ENCODE data around the gene INHBB. TPM values are rescaled to one million over a fixed set of nuclear protein-coding genes. Genes with fewer than 3 reads are reported as not detected.

The INHBB gene
- total and polyA plus RNA-seq, 2 of the 4 experiments (the other 2 are of a cell fraction) = 0.18 to 0.92 TPM

DNA sequence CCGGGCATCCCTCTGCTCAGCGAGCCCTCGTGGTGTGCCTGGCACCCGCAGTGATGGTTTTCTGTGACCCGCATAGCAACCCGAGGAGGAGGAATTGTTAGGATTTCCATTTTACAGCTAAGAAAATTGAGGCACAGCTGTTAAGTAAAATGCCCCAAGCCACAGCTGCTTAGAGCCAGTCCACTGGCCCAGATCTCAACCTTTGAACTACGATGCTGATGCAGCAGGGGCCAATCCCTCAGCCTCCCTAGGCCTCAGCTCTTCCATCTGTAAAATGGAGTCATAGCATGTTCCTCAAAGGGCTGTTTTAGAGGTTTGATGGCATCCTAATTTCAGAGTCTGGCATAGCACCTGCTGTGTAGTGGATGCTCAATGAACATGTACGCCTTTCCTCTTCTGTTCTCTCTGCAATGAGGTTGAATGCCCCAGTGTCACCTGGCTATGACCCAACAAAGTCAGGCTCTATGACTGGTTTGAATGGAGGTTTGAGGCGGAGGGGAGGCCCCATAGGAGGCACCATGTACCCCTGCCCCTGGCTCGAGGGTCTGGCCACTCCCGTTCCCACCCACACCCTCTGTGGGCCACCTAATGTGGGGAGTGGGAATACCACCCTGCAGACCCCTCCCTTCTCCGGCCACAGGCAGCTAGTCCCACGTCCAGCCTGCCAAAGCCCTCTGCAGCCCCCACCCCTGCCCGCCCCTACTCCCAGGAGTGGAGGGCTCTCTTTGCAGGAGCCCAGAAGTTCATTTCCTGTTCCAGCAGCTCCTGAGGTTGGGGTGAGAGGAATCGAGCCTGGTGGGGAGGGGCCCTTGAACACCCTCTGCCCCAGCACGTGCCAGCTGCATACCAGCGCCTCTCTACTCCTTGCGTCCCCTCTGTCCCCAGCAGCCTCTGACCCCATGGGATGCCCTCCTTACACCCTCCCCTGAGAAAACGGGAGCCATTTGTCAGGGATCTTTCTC is 31.0 kb downstream of the INHBB start:
- Histone ChIP-seq H2BK120ac (ENCODE audit: low read depth, low read length) (no peak overlapping the region), H3K9me1 (ENCODE audit: insufficient read depth, low read length) (peaks cover 3% of the 10 kb centered on the region; the same call in 1 of the 2 replicates), H3K4me1 (ENCODE audit: control insufficient read depth, insufficient read depth, low read length) (no peaks in the 10 kb centered on the region), H2AK5ac (ENCODE audit: low read depth, low read length) (no peak overlapping the region), H2AK9ac (replicated peaks; ENCODE audit: low read depth, low read length, poor library complexity) (no peak overlapping the region), H3K27me3 (ENCODE audit: control insufficient read depth, insufficient read depth, low read length) (peaks cover 92% of the 10 kb centered on the region), H2AFZ (replicated peaks; ENCODE audit: low read length, poor library complexity) (no peak overlapping the region), H3K9ac (ENCODE audit: low read depth, low read length) (no peak overlapping the region), H2BK20ac (ENCODE audit: low read depth, low read length) (no peak overlapping the region), H2BK5ac (ENCODE audit: low read depth, low read length, poor library complexity, severe bottlenecking) (no peak overlapping the region), H3K4me2 (ENCODE audit: low read depth, low read length) (no peak overlapping the region), H3K56ac (ENCODE audit: extremely low read depth, insufficient read depth, low read length) (no peak overlapping the region), H3K4me3 (ENCODE audit: insufficient read depth, low read depth, low read length) (no peak overlapping the region), H3K18ac (ENCODE audit: low read depth, low read length) (no peak overlapping the region), H3K14ac (replicated peaks; ENCODE audit: low read depth, low read length) (no peak overlapping the region), H4K8ac (ENCODE audit: low read depth in 2 of 2, low read length in 2 of 2) (no peak overlapping the region), H4K20me1 (ENCODE audit: insufficient read depth, low read length) (no peaks in the 10 kb centered on the region; the same call in none of the 2 replicates), H4K5ac (ENCODE audit: low read depth, low read length) (no peak overlapping the region), H3K9me3 (ENCODE audit: control insufficient read depth, insufficient read depth, low read length) (no peaks in the 10 kb centered on the region), H3K23ac (ENCODE audit: low read depth, low read length) (no peak overlapping the region), H3K36me3 (ENCODE audit: control insufficient read depth, insufficient read depth, low read length) (no peaks in the 10 kb centered on the region), H2BK15ac (ENCODE audit: low read depth, low read length) (no peak overlapping the region), H3K27ac (ENCODE audit: insufficient read depth, low read length) (no peak overlapping the region), H4K91ac (ENCODE audit: insufficient read depth, low read depth, low read length) (no peak overlapping the region), H3K4ac (ENCODE audit: low read depth, low read length) (no peak overlapping the region), H3K79me1 (ENCODE audit: low read depth in 1 of 2, low read length in 2 of 2) (no peaks in the 10 kb centered on the region)
- no TSS peak for BruUV-seq (replicated peaks)
- intact Hi-C loops (cut with micrococcal nuclease) (no loop called here), dilution Hi-C loops (cut with HindIII; ENCODE audit: low sequenced_read_pairs, unreplicated experiment) (no loop called here), in situ Hi-C loops (cut with MboI; ENCODE audit: low sequenced_read_pairs) (no loop called here)
- ATAC-seq (ENCODE audit: low read depth) (no peak), DNase-seq (no peak)
- ChIA-PET CTCF (no interaction called here), POLR2A (ENCODE audit: unreplicated experiment) (no interaction called here)
- WGBS, 2 experiments (ENCODE audit: extremely low coverage in 2 of 2, insufficient read length in 1 of 2) = 62% methylated on average over 4 of the region's 19 CpGs; no CpG with 5 or more reads in 1 of the 2 experiments
- no peak for TF ChIP-seq USF2 (IDR thresholded peaks at IDR 0.05; ENCODE audit: low read depth, low read length)
- TF ChIP-seq MAZ (IDR thresholded peaks at IDR 0.05; ENCODE audit: borderline replicate concordance, low read depth, low read length) = no peak
- TF ChIP-seq MAFK (IDR thresholded peaks at IDR 0.05; ENCODE audit: low read depth, low read length) = no peak
- TF ChIP-seq, protein P1, sequence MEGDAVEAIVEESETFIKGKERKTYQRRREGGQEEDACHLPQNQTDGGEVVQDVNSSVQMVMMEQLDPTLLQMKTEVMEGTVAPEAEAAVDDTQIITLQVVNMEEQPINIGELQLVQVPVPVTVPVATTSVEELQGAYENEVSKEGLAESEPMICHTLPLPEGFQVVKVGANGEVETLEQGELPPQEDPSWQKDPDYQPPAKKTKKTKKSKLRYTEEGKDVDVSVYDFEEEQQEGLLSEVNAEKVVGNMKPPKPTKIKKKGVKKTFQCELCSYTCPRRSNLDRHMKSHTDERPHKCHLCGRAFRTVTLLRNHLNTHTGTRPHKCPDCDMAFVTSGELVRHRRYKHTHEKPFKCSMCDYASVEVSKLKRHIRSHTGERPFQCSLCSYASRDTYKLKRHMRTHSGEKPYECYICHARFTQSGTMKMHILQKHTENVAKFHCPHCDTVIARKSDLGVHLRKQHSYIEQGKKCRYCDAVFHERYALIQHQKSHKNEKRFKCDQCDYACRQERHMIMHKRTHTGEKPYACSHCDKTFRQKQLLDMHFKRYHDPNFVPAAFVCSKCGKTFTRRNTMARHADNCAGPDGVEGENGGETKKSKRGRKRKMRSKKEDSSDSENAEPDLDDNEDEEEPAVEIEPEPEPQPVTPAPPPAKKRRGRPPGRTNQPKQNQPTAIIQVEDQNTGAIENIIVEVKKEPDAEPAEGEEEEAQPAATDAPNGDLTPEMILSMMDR (conservative IDR thresholded peaks at IDR 0.05; ENCODE audit: low read depth, low read length) = no peak
- no peak for TF ChIP-seq SMC3 (IDR thresholded peaks at IDR 0.05; ENCODE audit: low read depth, low read length)
- TF ChIP-seq RAD21 (IDR thresholded peaks at IDR 0.05; ENCODE audit: low read length) = no peak
- no peak for TF ChIP-seq ELK1 (IDR thresholded peaks at IDR 0.05; ENCODE audit: borderline replicate concordance, low read depth, low read length)
- TF ChIP-seq RFX5 (IDR thresholded peaks at IDR 0.05; ENCODE audit: low read depth, low read length) = no peak
- no peak for TF ChIP-seq CEBPB (IDR thresholded peaks at IDR 0.05; ENCODE audit: low read depth, low read length)
- no peak for TF ChIP-seq CHD1 (IDR thresholded peaks at IDR 0.05; ENCODE audit: low read depth, low read length)
- TF ChIP-seq NFE2L2 (IDR thresholded peaks at IDR 0.05; ENCODE audit: low read depth, low read length) = no peak
- no peak for TF ChIP-seq RCOR1 (IDR thresholded peaks at IDR 0.05; ENCODE audit: insufficient replicate concordance, low read length)
- no peak for TF ChIP-seq BHLHE40 (IDR thresholded peaks at IDR 0.05; ENCODE audit: low read depth, low read length)
- no peak for TF ChIP-seq FOS (IDR thresholded peaks at IDR 0.05; ENCODE audit: low read depth, low read length)

Measured in IMR-90 (cell line).